Right cardiac atrium (tissue), 5 donors: Measurements from ENCODE around the gene SEPTIN5. TPM values are rescaled to one million over a fixed set of nuclear protein-coding genes. Genes with fewer than 3 reads are reported as not detected.
"Not testable (repeated sequence)": the region's sequence is repeated elsewhere in the genome, so short reads cannot be mapped to it uniquely, and the experiment has no call there.

Source experiments
- ATAC-seq, 2 donors: fragments of 200-7000 bp; cut with Tn5 transposase; one replicate each; pipeline versions ENCODE4 v1.8.0 to v1.9.1; 2020; ENCODE audit warnings: moderate library complexity in 2 of 2, mild to moderate bottlenecking in 1 of 2
- DNase-seq, 3 donors: peaks; one replicate each; pipeline ENCODE4 v3.0.0-alpha.2; 2020
- H3K27ac ChIP-seq: one replicate; pipeline ENCODE4 v1.5.1; 2013; ENCODE audit warnings: mild to moderate bottlenecking, low read length, control low read depth, moderate library complexity
- H3K27me3 ChIP-seq: one replicate; pipeline ENCODE4 v1.6.1; 2013; ENCODE audit not compliant: control insufficient read depth, insufficient read depth
- H3K4me1 ChIP-seq: one replicate; pipeline ENCODE4 v1.6.1; 2013; ENCODE audit warnings: low read length; ENCODE audit not compliant: control insufficient read depth, insufficient read depth
- H3K4me3 ChIP-seq: one replicate; pipeline ENCODE4 v1.5.1; 2013; ENCODE audit warnings: low read length, control low read depth
- H3K9me3 ChIP-seq: one replicate; pipeline ENCODE4 v1.6.1; 2013; ENCODE audit warnings: low read length; ENCODE audit not compliant: control insufficient read depth
- WGBS: extraction: QIAGEN DNeasy Blood & Tissue Kit; methylation state at CpG from one replicate; pipeline ENCODE4 v1.1.7; 2013; 5-methylcytosine and 5-hydroxymethylcytosine counted together
- intact Hi-C, 4 donors: fragments of 100-400 bp; cut with DNase I; formaldehyde crosslinking; loops; one replicate each; pipeline versions ENCODE4 v1.11.0 to v1.14.0; 2022 to 2023
- polyA plus RNA-seq: library from polyadenylated mRNA; stranded (reverse); fragments of 200-250 nt; gene quantifications from one replicate; pipeline ENCODE4 v1.2.3, GENCODE V29; 2013
- total RNA-seq, 4 donors: library from RNA; stranded (reverse); fragmentation: NEBNext Ultra II Directional; extraction: Animal tissue kit (Norgen Biotek cat#: 25700); gene quantifications; one replicate each; pipeline ENCODE4 v1.2.1, GENCODE V29; 2021
- donor health status: healthy with polysubstance abuse.
- donor health status: DM: no; HTN: yes; CAD: no.
- donor health status: DM: no; HTN: no; CAD: no.
- donor health status: DM: no; HTN: yes; CAD: no; lungs with severe emphysema.
- donor health status: DM: yes; HTN: yes; CAD: no.

SEPTIN5 gene
- total and polyA plus RNA-seq, 5 donors = 143 to 264 (median 227) TPM

- 92% methylated on average over 9 of the region's 9 CpGs for WGBS
- DNase-seq = no peak
- no peaks in the 10 kb centered on the region for H3K4me1 ChIP-seq
- intact Hi-C loops = no loop called here
- H3K27me3 ChIP-seq = no peaks in the 10 kb centered on the region
- no peak overlapping the region for H3K27ac ChIP-seq
- no peak overlapping the region for H3K4me3 ChIP-seq
- no peaks in the 10 kb centered on the region for H3K9me3 ChIP-seq
- no peak for ATAC-seq
Observed at GRCh38 chr22:19672054-19672776, 42.1 kb upstream of the SEPTIN5 start.

- H3K4me3 ChIP-seq = no peak overlapping the region
- DNase-seq (no peak), ATAC-seq (no peak)
- no peaks in the 10 kb centered on the region for H3K9me3 ChIP-seq
- no peaks in the 10 kb centered on the region for H3K27me3 ChIP-seq
- intact Hi-C loops = no loop called here
- 80% methylated on average over 4 of the region's 4 CpGs for WGBS
- no peaks in the 10 kb centered on the region for H3K4me1 ChIP-seq
- no peak overlapping the region for H3K27ac ChIP-seq
Observed at GRCh38 chr22:19673660-19674059, 40.6 kb upstream of the SEPTIN5 start.

- Histone ChIP-seq H3K27me3 (no peaks in the 10 kb centered on the region), H3K9me3 (no peaks in the 10 kb centered on the region), H3K4me1 (no peaks in the 10 kb centered on the region), H3K4me3 (no peak overlapping the region), H3K27ac (no peak overlapping the region)
- intact Hi-C loops = no loop called here
- DNase-seq (no peak), ATAC-seq (no peak)
- 70% methylated on average over 11 of the region's 11 CpGs for WGBS
Observed at GRCh38 chr22:19674129-19674928, 40.0 kb upstream of the SEPTIN5 start.

GRCh38 chr22:19674929-19675253 lies 39.4 kb upstream of the SEPTIN5 start:
- Histone ChIP-seq H3K27ac (no peak overlapping the region), H3K4me3 (no peak overlapping the region), H3K9me3 (no peaks in the 10 kb centered on the region), H3K4me1 (no peaks in the 10 kb centered on the region), H3K27me3 (no peaks in the 10 kb centered on the region)
- whole genome bisulfite sequencing = 81% methylated on average over 10 of the region's 10 CpGs
- no peak for DNase-seq
- ATAC-seq = no peak
- intact Hi-C loops = loop anchor here in 1 of 4 donors (5.0 kb wide), 1 partner anchor 42 kb away; no protein-coding TSS in a partner anchor

GRCh38 chr22:19675428-19675827 lies 38.9 kb upstream of the SEPTIN5 start:
- H3K27ac ChIP-seq = no peak overlapping the region
- no peaks in the 10 kb centered on the region for H3K4me1 ChIP-seq
- WGBS = 94% methylated on average over 7 of the region's 7 CpGs
- no peak for DNase-seq
- H3K9me3 ChIP-seq = no peaks in the 10 kb centered on the region
- no peak for ATAC-seq
- no peak overlapping the region for H3K4me3 ChIP-seq
- intact Hi-C loops = loop anchor here in 1 of 4 donors (5.0 kb wide), 1 partner anchor 42 kb away; no protein-coding TSS in a partner anchor
- H3K27me3 ChIP-seq = no peaks in the 10 kb centered on the region

GRCh38 chr22:19676437-19676836 lies 37.9 kb upstream of the SEPTIN5 start:
- H3K9me3 ChIP-seq, H3K27me3 ChIP-seq, H3K27ac ChIP-seq, ATAC-seq, DNase-seq, H3K4me1 ChIP-seq, H3K4me3 ChIP-seq: not testable (repeated sequence)
- 84% methylated on average over 1 of the region's 1 CpG for WGBS
- intact Hi-C loops = loop anchor here in 1 of 4 donors (5.0 kb wide), 1 partner anchor 41 kb away; no protein-coding TSS in a partner anchor

- 59% methylated on average over 11 of the region's 11 CpGs for WGBS
- intact Hi-C loops = loop anchor here in 1 of 4 donors (5.0 kb wide), 1 partner anchor 38 kb away; no protein-coding TSS in a partner anchor
- Histone ChIP-seq H3K4me3 (no peak overlapping the region), H3K4me1 (no peaks in the 10 kb centered on the region), H3K27ac (no peak overlapping the region), H3K27me3 (no peaks in the 10 kb centered on the region), H3K9me3 (no peaks in the 10 kb centered on the region)
- DNase-seq = no peak
- ATAC-seq = no peak
Observed at GRCh38 chr22:19678949-19679521, 35.3 kb upstream of the SEPTIN5 start.

GRCh38 chr22:19679522-19680101 lies 34.7 kb upstream of the SEPTIN5 start:
- Histone ChIP-seq H3K27ac (no peak overlapping the region), H3K4me3 (no peak overlapping the region), H3K9me3 (no peaks in the 10 kb centered on the region), H3K4me1 (no peaks in the 10 kb centered on the region), H3K27me3 (no peaks in the 10 kb centered on the region)
- peak; percentile 89 for ATAC-seq
- peak; percentile 56 to 89 (median 89) for DNase-seq
- intact Hi-C loops = loop anchor here in 3 of 4 donors (5.0 kb wide), 1 partner anchor 38 kb away; no protein-coding TSS in a partner anchor
- WGBS = 30% methylated on average over 14 of the region's 14 CpGs

- Histone ChIP-seq H3K27ac (no peak overlapping the region), H3K4me1 (no peaks in the 10 kb centered on the region), H3K9me3 (no peaks in the 10 kb centered on the region), H3K4me3 (no peak overlapping the region), H3K27me3 (no peaks in the 10 kb centered on the region)
- 89% methylated on average over 16 of the region's 16 CpGs for WGBS
- intact Hi-C loops = loop anchor here in 2 of 4 donors (5.0 kb wide), 1 partner anchor 37 kb away; no protein-coding TSS in a partner anchor
- DNase-seq (no peak), ATAC-seq (no peak)
Observed at GRCh38 chr22:19680287-19680881, 33.9 kb upstream of the SEPTIN5 start.
